CD4-positive, alpha-beta T cell treated with Interleukin-12 subunit alpha and Interleukin-12 subunit beta, for 1 hour (primary cell): ENCODE results near the gene HECTD1.
"Not testable (repeated sequence)": the region's sequence is repeated elsewhere in the genome, so short reads cannot be mapped to it uniquely, and the experiment has no call there.

Source experiments
- DNase-seq: peaks from one replicate; pipeline ENCODE4 v3.0.0-alpha.2; 2020

The HECTD1 gene

DNA sequence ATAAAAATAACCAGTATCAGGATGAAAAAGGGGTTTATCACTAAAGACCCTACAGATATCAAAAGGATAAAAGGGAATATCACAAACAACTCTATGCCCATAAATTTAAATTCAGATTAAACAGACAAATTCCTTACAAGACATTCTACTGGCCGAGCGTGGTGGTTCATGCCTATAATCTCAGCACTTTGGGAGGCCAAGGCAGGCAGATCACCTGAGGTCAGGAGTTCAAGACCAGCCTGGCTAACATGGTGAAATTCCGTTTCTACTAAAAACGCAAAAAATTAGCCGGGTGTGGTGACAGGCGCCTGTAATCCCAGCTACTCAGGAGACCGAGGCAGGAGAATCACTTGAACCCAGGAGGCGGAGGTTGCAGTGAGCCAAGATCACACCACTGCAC lies 15.0 kb downstream of the HECTD1 start:
- not testable (repeated sequence) for DNase-seq

- DNase-seq = no peak
Observed at GRCh38 chr14:31190717-31191263, 16.8 kb downstream of the HECTD1 start.

DNA sequence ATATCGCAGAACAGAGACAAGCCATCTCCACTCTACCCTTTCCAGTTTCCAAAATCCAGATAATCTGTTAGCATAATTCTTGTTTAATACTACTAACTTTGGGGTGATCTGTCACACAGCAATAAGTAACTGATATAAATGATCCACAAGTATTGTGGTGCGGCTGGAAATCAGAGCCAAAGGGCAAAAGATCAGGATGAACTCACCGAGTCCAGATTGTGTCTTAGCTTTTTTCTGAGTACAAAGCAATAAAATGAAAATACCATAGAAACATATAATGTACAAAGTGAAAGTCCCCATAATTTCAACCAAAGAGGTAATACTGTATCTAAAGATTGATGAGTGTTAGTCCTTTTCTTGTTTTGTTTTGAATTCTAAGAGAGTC lies 17.4 kb downstream of the HECTD1 start:
- no peak for DNase-seq

GRCh38 chr14:31189346-31190218 lies 18.0 kb downstream of the HECTD1 start:
- DNase-seq = no peak

DNA sequence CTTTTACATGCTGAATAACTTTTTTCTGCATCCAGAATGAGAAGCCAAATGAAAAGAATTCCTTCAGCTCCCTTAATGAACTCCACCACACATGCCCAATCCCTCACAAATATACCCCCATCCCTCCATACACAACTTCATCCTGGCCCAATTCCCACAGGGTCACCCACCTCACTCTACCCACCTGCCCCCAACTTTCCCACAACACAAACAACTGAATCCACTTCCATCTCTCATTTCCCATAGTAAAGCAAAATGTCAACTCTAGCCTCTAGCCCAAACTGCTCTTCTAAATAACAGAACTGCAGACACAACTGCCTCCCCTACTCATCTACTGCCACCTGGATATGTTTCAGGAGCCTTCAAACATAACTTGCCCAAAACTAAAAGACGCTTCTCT lies 18.8 kb downstream of the HECTD1 start:
- DNase-seq = no peak

DNA sequence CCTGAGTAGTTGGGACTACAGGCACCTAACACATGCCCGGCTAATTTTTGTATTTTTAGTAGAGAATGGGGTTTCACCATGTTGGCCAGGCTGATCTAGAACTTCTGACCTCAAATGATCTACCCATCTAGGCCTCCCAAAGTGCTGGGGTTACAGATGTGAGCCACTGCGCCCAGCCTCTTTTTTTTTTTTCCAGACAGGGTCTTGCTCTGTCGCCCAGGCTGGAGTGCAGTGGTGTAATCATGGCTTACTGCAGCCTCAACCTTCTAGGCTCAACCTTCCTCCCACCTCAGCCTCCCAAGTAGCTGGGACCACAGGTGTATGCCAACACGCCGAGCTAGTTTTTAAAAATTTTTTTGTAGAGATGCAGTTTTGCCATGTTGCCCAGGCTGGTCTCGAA lies 25.6 kb downstream of the HECTD1 start:
- not testable (repeated sequence) for DNase-seq

- no peak for DNase-seq
Observed at GRCh38 chr14:31181271-31181670, 26.3 kb downstream of the HECTD1 start.

GRCh38 chr14:31180299-31181051 lies 27.1 kb downstream of the HECTD1 start:
- no peak for DNase-seq

DNA sequence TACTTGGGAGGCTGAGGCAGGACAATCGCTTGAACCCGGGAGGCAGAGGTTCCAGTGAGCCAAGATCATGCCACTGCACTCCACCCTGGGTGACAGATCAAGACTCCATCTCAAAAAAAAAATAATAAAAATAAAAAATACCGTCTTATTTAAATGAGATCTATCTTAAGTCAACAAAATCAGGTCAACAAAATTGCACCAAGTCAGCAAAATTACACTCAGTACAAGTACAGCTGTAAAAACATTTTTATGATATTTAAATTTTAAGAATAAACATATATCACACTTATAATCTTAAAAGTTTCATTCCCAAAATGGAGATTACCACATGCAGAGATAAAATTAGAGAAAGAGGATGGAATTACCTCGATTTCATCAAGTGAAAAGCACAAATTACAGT lies 33.2 kb downstream of the HECTD1 start:
- DNase-seq = no peak

DNA sequence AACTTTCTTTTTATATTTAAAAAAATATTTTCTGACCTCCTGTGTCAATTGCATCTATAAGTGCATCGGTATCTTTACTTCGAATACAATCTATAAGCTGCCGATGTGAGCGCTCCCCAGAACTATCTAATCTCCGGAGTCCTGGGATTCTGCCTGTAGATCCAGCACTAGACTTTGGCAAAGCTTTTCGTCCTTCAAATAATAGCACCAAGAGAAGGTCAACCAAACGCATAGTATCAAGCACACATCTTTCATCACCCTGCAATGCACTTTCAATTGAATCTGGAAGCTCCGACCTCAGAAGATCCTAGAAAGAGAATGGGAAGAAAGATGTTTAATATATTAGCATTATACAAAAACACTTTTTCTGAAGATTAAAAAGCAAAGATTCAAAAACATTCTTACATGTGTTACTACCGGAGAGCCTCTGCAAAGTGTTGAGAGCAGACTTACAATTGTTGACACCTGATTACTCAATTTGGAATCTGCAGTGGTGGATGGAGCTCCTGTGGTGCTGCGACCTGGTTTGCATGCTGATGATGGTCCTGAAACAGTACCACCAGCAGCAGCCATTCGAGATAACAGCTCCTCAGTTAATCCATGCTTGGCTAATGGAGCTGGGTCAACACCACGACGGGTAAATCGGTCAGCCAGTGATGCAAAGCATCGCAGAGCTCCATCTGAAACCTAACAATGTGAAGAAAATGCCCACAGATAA lies 34.3 kb downstream of the HECTD1 start:
- DNase-seq = no peak

- no peak for DNase-seq
Observed at GRCh38 chr14:31172084-31172483, 35.5 kb downstream of the HECTD1 start.

GRCh38 chr14:31170411-31170810 lies 37.2 kb downstream of the HECTD1 start:
- no peak for DNase-seq

- DNase-seq = no peak
Observed at GRCh38 chr14:31169877-31170276, 37.7 kb downstream of the HECTD1 start.

DNA sequence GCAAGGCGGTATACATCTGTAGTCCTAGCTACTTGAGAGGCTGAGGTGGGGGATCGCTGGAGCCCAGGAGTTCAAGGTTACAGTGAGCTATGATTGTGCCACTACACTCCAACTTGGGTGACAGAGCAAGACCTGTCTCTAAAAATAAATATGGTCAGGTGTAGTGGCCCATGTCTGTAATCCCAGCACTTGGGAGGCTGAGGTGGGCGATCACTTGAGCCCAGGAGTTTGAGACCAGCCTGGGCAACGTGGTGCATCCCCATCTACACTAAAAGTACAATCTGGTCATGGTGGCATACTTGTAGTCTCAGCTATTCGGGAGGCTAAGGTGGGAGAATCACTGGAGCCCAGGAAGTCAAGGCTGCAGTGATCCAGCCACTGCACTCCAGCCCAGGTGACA lies 40.6 kb downstream of the HECTD1 start:
- no peak for DNase-seq

DNA sequence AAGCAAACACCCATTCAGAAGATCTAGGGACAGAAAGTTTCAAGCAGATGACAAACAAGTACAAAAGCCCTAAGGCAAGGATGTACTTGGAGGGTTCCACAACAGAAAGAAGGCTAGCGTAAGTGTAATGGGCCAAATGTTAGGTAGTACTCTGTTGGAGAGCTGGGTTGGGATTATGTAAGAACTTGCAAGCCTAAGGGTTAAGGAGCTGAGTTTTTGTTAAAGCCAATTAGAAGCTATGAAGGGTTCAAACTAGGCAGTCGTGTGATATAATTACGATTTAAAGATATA lies 41.4 kb downstream of the HECTD1 start:
- no peak for DNase-seq

DNA sequence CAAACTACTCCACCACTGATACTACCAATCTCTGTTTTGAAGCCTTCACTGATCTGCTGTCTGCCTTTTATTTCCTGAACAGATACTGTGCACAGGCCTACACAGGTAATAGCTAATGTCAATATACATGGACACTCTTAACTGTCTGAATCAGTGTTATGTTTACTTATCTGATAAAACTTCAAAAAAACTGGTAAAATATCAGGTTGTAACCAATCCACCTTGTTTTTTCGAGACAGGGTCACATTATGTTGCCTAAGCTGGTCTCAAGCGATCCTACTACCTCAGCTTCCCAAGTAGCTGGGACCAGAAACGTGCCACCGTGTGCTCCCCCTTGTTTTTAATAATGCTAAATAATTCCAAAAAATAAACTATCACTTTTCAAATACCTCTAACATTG lies 43.5 kb downstream of the HECTD1 start:
- no peak for DNase-seq

- no peak for DNase-seq
Observed at GRCh38 chr14:31162910-31163649, 44.5 kb downstream of the HECTD1 start.

GRCh38 chr14:31161274-31161673 lies 46.3 kb downstream of the HECTD1 start:
- DNase-seq = no peak

DNA sequence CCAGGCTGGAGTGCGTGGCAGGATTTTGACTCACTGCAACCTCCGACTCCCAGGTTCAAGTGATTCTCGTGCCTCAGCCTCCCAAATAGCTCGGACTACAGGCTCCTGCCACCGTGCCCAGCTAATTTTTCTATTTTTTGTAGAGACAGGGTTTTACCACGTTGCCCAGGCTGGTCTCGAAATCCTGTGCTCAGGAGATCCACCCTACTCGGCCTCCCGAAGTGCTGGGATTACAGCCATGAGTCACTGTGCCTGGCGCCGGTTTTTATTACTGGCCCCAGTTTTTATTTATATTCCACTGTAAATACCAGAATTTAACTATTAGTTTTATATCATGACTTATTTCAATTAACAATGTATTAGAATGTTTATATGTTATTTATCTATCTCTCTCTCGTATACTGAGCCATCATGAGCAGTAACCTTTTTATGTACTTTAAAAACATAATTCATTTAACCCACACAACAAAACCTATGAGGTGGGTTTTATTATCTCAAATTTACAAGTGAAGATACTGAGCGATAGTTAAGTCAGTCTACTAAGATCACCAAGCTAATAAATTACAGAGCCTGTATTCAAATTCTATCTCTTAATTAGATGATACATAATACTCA lies 47.8 kb downstream of the HECTD1 start:
- DNase-seq = no peak

- DNase-seq = no peak
Observed at GRCh38 chr14:31154956-31155355, 52.6 kb downstream of the HECTD1 start.

GRCh38 chr14:31142455-31143087 lies 65.0 kb downstream of the HECTD1 start:
- DNase-seq = no peak

DNA sequence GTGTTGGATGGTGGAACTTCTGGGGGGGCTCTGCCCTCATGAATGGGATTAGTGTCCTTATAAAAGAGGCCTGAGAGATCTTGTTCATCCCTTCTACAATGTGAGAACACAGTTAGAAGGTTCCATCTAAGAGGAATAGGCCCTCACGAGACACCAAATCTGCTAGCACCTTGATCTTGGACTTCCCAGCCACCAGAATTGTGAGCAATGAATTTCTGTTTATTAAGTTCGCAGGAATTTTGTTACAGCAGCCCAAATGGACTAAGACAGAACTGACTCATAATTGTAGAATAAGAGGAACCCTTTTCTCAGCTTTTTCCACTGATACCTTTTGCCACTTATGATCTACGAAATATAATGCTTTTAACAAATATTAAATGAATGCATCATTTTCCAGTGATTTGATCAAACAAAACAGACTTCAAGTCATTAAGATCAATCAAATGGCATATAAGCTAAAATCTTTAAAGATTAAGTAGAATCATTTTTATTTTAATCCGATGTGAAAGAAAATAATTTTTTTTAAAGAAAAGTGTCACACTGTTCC lies 68.2 kb downstream of the HECTD1 start:
- no peak for DNase-seq
